ENCODE results near the gene PLCH1. TPM values are rescaled to one million over a fixed set of nuclear protein-coding genes. Genes with fewer than 3 reads are reported as not detected.

The PLCH1 gene, protein sequence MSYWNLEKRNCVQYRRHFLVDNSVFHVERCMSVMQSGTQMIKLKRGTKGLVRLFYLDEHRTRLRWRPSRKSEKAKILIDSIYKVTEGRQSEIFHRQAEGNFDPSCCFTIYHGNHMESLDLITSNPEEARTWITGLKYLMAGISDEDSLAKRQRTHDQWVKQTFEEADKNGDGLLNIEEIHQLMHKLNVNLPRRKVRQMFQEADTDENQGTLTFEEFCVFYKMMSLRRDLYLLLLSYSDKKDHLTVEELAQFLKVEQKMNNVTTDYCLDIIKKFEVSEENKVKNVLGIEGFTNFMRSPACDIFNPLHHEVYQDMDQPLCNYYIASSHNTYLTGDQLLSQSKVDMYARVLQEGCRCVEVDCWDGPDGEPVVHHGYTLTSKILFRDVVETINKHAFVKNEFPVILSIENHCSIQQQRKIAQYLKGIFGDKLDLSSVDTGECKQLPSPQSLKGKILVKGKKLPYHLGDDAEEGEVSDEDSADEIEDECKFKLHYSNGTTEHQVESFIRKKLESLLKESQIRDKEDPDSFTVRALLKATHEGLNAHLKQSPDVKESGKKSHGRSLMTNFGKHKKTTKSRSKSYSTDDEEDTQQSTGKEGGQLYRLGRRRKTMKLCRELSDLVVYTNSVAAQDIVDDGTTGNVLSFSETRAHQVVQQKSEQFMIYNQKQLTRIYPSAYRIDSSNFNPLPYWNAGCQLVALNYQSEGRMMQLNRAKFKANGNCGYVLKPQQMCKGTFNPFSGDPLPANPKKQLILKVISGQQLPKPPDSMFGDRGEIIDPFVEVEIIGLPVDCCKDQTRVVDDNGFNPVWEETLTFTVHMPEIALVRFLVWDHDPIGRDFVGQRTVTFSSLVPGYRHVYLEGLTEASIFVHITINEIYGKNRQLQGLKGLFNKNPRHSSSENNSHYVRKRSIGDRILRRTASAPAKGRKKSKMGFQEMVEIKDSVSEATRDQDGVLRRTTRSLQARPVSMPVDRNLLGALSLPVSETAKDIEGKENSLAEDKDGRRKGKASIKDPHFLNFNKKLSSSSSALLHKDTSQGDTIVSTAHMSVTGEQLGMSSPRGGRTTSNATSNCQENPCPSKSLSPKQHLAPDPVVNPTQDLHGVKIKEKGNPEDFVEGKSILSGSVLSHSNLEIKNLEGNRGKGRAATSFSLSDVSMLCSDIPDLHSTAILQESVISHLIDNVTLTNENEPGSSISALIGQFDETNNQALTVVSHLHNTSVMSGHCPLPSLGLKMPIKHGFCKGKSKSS (N-terminal part only)
- total RNA-seq, result 0.25 TPM

DNA sequence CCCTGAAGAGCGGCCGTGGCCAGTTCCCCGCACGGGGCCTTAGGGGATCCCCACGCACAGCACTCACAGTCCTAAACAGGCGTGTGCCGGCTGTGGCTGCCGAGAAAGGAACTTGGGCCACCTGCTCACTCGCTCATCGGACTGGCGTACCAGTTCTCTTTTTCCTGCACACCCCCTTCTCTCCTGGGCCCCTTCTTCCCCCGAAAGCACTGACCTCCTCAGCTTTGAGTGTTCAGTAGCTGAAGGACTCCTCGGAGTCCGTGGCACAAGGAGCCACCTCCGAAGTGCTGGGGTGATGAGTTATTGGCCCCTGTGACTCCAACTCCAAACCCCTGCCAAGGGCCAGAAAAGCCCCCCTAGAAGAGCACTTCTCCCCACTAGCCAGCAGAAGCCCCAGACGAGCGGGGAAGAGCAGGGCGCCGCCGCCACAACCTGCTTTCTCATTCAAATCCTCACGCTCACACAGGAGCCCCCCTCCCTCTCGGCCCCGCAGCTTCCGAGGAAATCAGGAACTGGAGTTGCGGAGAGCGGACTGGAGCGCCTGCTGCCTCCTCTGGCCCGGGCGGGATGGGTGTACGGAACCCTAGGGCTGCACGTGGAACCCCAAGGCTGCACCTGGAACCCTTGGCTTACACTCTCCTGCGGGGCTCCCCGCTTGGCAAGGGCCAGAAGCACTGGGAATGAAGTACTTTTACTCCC lies at the start of gene PLCH1:
Gene PLCH1, minus strand, starts transcription at position 446 of the 699 bp plus-strand sequence. CDS start 40,847 bp downstream, outside the sequence.
- TF ChIP-seq, protein P1, sequence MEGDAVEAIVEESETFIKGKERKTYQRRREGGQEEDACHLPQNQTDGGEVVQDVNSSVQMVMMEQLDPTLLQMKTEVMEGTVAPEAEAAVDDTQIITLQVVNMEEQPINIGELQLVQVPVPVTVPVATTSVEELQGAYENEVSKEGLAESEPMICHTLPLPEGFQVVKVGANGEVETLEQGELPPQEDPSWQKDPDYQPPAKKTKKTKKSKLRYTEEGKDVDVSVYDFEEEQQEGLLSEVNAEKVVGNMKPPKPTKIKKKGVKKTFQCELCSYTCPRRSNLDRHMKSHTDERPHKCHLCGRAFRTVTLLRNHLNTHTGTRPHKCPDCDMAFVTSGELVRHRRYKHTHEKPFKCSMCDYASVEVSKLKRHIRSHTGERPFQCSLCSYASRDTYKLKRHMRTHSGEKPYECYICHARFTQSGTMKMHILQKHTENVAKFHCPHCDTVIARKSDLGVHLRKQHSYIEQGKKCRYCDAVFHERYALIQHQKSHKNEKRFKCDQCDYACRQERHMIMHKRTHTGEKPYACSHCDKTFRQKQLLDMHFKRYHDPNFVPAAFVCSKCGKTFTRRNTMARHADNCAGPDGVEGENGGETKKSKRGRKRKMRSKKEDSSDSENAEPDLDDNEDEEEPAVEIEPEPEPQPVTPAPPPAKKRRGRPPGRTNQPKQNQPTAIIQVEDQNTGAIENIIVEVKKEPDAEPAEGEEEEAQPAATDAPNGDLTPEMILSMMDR (IDR thresholded peaks at IDR 0.05), result no peak
- TF ChIP-seq POLR2AphosphoS5 (IDR thresholded peaks at IDR 0.05; ENCODE audit: insufficient read depth in 1 of 2, low read depth in 1 of 2) (no peak), POLR2A (IDR thresholded peaks at IDR 0.05) (no peak)
- Histone ChIP-seq H3K27ac (no peak within 1 kb of the TSS), H3K4me3 (peak within 1 kb of the TSS; percentile 49 to 63), H3K27me3 (no peaks in the 10 kb centered on the region), H3K36me3 (no peaks in the 10 kb centered on the region), H3K9me3 (no peaks in the 10 kb centered on the region), H3K4me1 (peaks cover 16% of the 10 kb centered on the region)
- no peak for DNase-seq (ENCODE audit: extremely low spot score in 2 of 2)
- intact Hi-C loops (cut with DNase I), result no loop called here

DNA sequence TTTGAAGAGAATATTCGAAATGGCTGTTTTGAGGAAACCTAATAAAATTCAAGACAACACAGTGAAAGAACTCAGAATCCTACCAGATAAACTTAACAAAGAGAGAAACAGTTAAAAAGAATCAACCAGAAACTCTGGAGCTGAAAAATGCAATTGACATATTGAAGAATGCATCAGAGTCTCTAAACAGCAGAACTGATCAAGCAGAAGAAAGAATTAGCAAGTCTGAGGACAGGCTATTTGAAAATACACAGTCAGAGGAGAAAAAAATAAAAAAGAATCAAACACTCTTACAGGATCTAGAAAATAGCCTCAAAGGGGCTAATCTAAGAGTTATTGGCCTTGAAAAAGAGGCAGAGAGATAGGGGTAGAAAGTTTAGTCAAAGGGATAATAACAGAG lies 47.7 kb upstream of the PLCH1 start:
- intact Hi-C loops (cut with DNase I), result no loop called here

GRCh38 chr3:155791190-155791589 lies 46.3 kb upstream of the PLCH1 start:
- no peaks in the 10 kb centered on the region for H3K4me1 ChIP-seq
- DNase-seq (ENCODE audit: extremely low spot score in 2 of 2), result no peak
- no peaks in the 10 kb centered on the region for H3K9me3 ChIP-seq
- intact Hi-C loops (cut with DNase I), result no loop called here
- H3K27me3 ChIP-seq, result no peaks in the 10 kb centered on the region
- no peak overlapping the region for H3K27ac ChIP-seq
- H3K4me3 ChIP-seq, result no peak overlapping the region
- TF ChIP-seq, protein P1 (IDR thresholded peaks at IDR 0.05), result no peak
- peaks cover 0 to 9% of the 10 kb centered on the region in 2 donors for H3K36me3 ChIP-seq

More for the DNA sequence above, 47.7 kb upstream of the PLCH1 start:
- no peaks in the 10 kb centered on the region for H3K27me3 ChIP-seq
- H3K9me3 ChIP-seq, result no peaks in the 10 kb centered on the region
- H3K27ac ChIP-seq, result no peak overlapping the region
- no peak for DNase-seq (ENCODE audit: extremely low spot score in 2 of 2)
- peaks cover 0 to 9% of the 10 kb centered on the region in 2 donors for H3K36me3 ChIP-seq
- no peak overlapping the region for H3K4me3 ChIP-seq
- H3K4me1 ChIP-seq, result no peaks in the 10 kb centered on the region
- TF ChIP-seq POLR2A (IDR thresholded peaks at IDR 0.05) (no peak), POLR2AphosphoS5 (IDR thresholded peaks at IDR 0.05; ENCODE audit: insufficient read depth in 1 of 2, low read depth in 1 of 2) (no peak)
- TF ChIP-seq, protein P1 (IDR thresholded peaks at IDR 0.05), result no peak

- no peaks in the 10 kb centered on the region for H3K4me1 ChIP-seq
- H3K36me3 ChIP-seq, result peaks cover 0 to 9% of the 10 kb centered on the region in 2 donors
- no peak for DNase-seq (ENCODE audit: extremely low spot score in 2 of 2)
- H3K4me3 ChIP-seq, result no peak overlapping the region
- H3K9me3 ChIP-seq, result no peaks in the 10 kb centered on the region
- TF ChIP-seq POLR2AphosphoS5 (IDR thresholded peaks at IDR 0.05; ENCODE audit: insufficient read depth in 1 of 2, low read depth in 1 of 2) (no peak), POLR2A (IDR thresholded peaks at IDR 0.05) (no peak)
- TF ChIP-seq, protein P1 (IDR thresholded peaks at IDR 0.05), result no peak
- H3K27me3 ChIP-seq, result no peaks in the 10 kb centered on the region
- intact Hi-C loops (cut with DNase I), result no loop called here
- no peak overlapping the region for H3K27ac ChIP-seq
These were observed 45.5 kb upstream of the PLCH1 start for GRCh38 chr3:155790272-155790925.
